Measurements from ENCODE around the gene SMPDL3A. TPM values are rescaled to one million over a fixed set of nuclear protein-coding genes. Genes with fewer than 3 reads are reported as not detected.

SMPDL3A gene
- total and polyA plus RNA-seq, 2 donors (not counting 3 experiments of a cell fraction or from before 2014, with no cell fraction given): 4.1 to 4.2 TPM

DNA sequence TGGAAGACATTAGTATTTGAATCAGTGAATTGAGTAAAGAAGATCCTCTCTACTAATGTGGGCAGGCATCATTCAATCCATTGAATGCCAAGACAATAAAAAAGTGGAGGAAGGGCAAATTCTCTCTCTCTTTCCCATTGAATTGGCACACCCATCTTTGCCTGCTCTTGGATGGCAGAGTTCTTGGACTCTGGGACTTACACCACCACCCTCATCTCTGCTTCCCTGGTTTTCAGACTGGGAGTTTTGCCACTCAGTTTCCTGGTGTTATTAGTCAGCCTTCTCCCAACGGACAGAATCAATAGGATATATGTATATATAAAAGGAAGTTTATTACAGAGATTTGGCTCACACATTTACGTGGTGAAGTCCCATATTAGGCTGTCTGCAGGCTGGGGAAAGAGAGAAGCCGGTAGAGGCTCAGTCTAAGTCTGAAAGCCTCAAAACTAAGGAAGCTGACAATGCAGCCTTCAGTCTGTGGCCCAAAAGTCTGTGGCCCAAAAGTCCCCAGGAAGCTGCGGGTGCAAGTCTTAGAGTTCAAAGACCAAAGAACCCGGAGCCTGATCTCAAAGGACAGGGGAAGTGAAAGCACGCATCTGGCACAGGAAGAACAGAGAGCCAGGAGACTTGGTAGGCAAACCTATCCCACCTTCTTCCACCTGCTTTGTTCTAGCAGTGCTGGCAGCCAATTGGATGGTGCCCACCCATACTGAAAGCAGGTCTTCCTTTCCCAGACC, 64.4 kb downstream of the SMPDL3A start:
- no peak overlapping the region for H3K4me3 ChIP-seq (replicated peaks in 1 of 3; ENCODE audit: insufficient read depth in 1 of 3, low read depth in 1 of 3, low read length in 3 of 3)
- no peaks in the 10 kb centered on the region for H3K9me1 ChIP-seq (replicated peaks; ENCODE audit: control insufficient read depth, extremely low read depth, insufficient read depth, low read length)
- no peaks in the 10 kb centered on the region for H3K4me1 ChIP-seq (ENCODE audit: control insufficient read depth, extremely low read depth, insufficient read depth, low read length)
- no peak overlapping the region for H3K27ac ChIP-seq (ENCODE audit: insufficient read depth, low read depth, low read length)
- H3K36me3 ChIP-seq (ENCODE audit: control insufficient read depth in 2 of 2, extremely low read depth in 1 of 2, insufficient read depth in 2 of 2, low read length in 2 of 2): no peaks in the 10 kb centered on the region
- no peak overlapping the region for H3K9ac ChIP-seq (replicated peaks; ENCODE audit: extremely low read depth, insufficient read depth, low read length)
- BruUV-seq (replicated peaks): no TSS peak
- ChIA-PET CTCF (no interaction called here), POLR2A (no interaction called here)
- no peaks in the 10 kb centered on the region for H3K27me3 ChIP-seq (ENCODE audit: control insufficient read depth in 2 of 2, insufficient read depth in 2 of 2, low read length in 2 of 2)
- FAIRE-seq (no peak), DNase-seq (ENCODE audit: low read depth, low spot score) (no peak)
- H4K20me1 ChIP-seq (replicated peaks; ENCODE audit: control insufficient read depth, extremely low read depth, insufficient read depth, low read length): no peaks in the 10 kb centered on the region
- no peak for TF ChIP-seq MYC (IDR thresholded peaks at IDR 0.05; ENCODE audit: low read depth, low read length)
- TF ChIP-seq GATA2 (IDR thresholded peaks at IDR 0.05; ENCODE audit: insufficient read depth, insufficient read length, low read depth, low read length): no peak
- no peak for TF ChIP-seq FOS (IDR thresholded peaks at IDR 0.05; ENCODE audit: borderline replicate concordance, insufficient read depth, low read length)
- TF ChIP-seq EZH2 (IDR thresholded peaks at IDR 0.05; ENCODE audit: borderline replicate concordance, low read depth, low read length, severe bottlenecking): no peak
- no peak for TF ChIP-seq POLR2A (IDR thresholded peaks at IDR 0.05; ENCODE audit: low read depth, low read length)
- no peak for TF ChIP-seq POLR2AphosphoS5 (IDR thresholded peaks at IDR 0.05; ENCODE audit: insufficient read depth, low read depth, low read length)
- no peak for TF ChIP-seq JUN (IDR thresholded peaks at IDR 0.05; ENCODE audit: borderline replicate concordance, insufficient read depth, insufficient read length, low read depth)
- TF ChIP-seq, protein P1, sequence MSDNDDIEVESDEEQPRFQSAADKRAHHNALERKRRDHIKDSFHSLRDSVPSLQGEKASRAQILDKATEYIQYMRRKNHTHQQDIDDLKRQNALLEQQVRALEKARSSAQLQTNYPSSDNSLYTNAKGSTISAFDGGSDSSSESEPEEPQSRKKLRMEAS (IDR thresholded peaks at IDR 0.05; ENCODE audit: insufficient read depth, insufficient read length): no peak
- TF ChIP-seq, protein P2, sequence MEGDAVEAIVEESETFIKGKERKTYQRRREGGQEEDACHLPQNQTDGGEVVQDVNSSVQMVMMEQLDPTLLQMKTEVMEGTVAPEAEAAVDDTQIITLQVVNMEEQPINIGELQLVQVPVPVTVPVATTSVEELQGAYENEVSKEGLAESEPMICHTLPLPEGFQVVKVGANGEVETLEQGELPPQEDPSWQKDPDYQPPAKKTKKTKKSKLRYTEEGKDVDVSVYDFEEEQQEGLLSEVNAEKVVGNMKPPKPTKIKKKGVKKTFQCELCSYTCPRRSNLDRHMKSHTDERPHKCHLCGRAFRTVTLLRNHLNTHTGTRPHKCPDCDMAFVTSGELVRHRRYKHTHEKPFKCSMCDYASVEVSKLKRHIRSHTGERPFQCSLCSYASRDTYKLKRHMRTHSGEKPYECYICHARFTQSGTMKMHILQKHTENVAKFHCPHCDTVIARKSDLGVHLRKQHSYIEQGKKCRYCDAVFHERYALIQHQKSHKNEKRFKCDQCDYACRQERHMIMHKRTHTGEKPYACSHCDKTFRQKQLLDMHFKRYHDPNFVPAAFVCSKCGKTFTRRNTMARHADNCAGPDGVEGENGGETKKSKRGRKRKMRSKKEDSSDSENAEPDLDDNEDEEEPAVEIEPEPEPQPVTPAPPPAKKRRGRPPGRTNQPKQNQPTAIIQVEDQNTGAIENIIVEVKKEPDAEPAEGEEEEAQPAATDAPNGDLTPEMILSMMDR (IDR thresholded peaks at IDR 0.05; ENCODE audit: extremely low read depth in 1 of 2, insufficient read depth in 1 of 2, low read depth in 1 of 2, low read length in 2 of 2): no peak
- H3K4me2 ChIP-seq (ENCODE audit: insufficient read depth, low read length): no peak overlapping the region
- H3K9me3 ChIP-seq (replicated peaks; ENCODE audit: control insufficient read depth, insufficient read depth, low read length): no peaks in the 10 kb centered on the region
- no peak overlapping the region for H2AFZ ChIP-seq (ENCODE audit: low read depth, low read length)
- intact Hi-C loops (cut with micrococcal nuclease) (no loop called here), dilution Hi-C loops (cut with MboI; ENCODE audit: extremely low pct_ligation_motif_present, low sequenced_read_pairs) (no loop called here)
- H3K79me2 ChIP-seq (ENCODE audit: control insufficient read depth, insufficient read depth, low read length): no peaks in the 10 kb centered on the region

Small RNA genes within 50 kb of the gene (small RNA-seq; reads per million reads assigned to genes)
- gene RN7SL564P (ENCODE audit: insufficient read depth, insufficient read length, low read depth, low replicate concordance): not detected

Other genes starting within 250 kb of the SMPDL3A start
- gene PKIB, start 178.9 kb upstream of the SMPDL3A start, total RNA-seq: not detected in 2 replicates
- not detected in 2 replicates for gene PKIB, start 178.9 kb upstream of the SMPDL3A start, polyA plus RNA-seq
- gene FABP7, start 9.5 kb upstream of the SMPDL3A start, total RNA-seq: not detected in 2 replicates
- not detected in 2 replicates for gene FABP7, start 9.5 kb upstream of the SMPDL3A start, polyA plus RNA-seq
- not detected in 2 replicates for gene CLVS2, start 207.0 kb downstream of the SMPDL3A start, total RNA-seq
- gene CLVS2, start 207.0 kb downstream of the SMPDL3A start, polyA plus RNA-seq: not detected in 2 replicates

All from endothelial cell of umbilical vein (primary cell).